Measurements from ENCODE around the gene IBA57. TPM values are rescaled to one million over a fixed set of nuclear protein-coding genes. Genes with fewer than 3 reads are reported as not detected.

Gene IBA57
- total and polyA plus RNA-seq, 7 donors: 2.9 to 14.0 (median 4.8) TPM

DNA sequence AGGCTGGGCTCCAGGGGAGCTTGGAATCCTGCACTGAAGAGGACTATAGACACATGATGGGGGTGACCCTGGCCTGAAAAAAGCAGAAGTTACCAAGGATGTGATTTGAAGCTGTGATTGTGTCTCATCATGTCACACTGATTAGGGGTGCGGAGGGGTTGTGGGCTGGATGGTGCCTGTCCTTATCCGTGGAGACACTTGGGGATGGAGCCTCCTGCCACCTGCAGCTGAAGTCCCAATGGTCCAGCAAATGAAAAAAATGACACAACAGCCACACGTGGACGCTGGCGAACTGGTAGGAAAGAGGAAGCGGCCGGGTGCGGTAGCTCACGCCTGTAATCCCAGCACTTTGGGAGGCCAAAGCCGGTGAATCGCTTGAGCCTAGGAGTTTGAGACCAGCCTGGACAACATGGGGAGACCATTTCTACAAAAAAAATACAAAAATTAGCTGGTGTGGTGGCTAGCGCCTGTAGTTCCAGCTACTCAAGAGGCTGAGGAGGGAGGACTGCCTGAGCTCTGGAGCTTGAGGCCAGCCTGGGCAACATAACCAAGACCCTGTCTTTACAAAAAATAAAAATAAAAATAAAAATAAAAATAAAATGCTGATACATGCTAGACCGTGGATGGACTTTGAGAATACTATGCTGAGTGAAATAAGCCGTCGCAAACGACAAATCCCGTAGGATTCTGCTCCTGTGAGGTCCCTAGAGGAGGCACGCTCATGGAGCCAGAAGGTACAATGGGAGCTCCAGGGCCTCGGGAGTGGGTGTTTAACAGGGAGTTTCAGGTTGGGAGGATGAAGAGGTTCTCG lies 838 bp upstream of the IBA57 start:
- Histone ChIP-seq H3K4me1 (peaks cover 0 to 30% (median 24%) of the 10 kb centered on the region in 4 donors), H3K9me3 (no peaks in the 10 kb centered on the region), H3K4me3 (peak overlapping the region; percentile 33 to 83 (median 78)), H3K27ac (peak overlapping the region; percentile 94 to 100 (median 98)), H3K27me3 (peaks cover 3 to 23% (median 10%) of the 10 kb centered on the region in 3 donors), H3K36me3 (no peaks in the 10 kb centered on the region)
- TF ChIP-seq POLR2AphosphoS5 (IDR thresholded peaks at IDR 0.05): no peak
- no peak for TF ChIP-seq POLR2A (IDR thresholded peaks at IDR 0.05)
- no peak for TF ChIP-seq EP300 (IDR thresholded peaks at IDR 0.05)
- TF ChIP-seq, protein P1, sequence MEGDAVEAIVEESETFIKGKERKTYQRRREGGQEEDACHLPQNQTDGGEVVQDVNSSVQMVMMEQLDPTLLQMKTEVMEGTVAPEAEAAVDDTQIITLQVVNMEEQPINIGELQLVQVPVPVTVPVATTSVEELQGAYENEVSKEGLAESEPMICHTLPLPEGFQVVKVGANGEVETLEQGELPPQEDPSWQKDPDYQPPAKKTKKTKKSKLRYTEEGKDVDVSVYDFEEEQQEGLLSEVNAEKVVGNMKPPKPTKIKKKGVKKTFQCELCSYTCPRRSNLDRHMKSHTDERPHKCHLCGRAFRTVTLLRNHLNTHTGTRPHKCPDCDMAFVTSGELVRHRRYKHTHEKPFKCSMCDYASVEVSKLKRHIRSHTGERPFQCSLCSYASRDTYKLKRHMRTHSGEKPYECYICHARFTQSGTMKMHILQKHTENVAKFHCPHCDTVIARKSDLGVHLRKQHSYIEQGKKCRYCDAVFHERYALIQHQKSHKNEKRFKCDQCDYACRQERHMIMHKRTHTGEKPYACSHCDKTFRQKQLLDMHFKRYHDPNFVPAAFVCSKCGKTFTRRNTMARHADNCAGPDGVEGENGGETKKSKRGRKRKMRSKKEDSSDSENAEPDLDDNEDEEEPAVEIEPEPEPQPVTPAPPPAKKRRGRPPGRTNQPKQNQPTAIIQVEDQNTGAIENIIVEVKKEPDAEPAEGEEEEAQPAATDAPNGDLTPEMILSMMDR (IDR thresholded peaks at IDR 0.05): no peak
- WGBS, 2 donors: 52 to 55% methylated on average over 20 of the region's 20 CpGs
- no peak for DNase-seq
- intact Hi-C loops (cut with DNase I): loop anchor here (1.0 to 10.0 kb wide), 4 partner anchors 9 to 280 kb away; no protein-coding TSS in a partner anchor

DNA sequence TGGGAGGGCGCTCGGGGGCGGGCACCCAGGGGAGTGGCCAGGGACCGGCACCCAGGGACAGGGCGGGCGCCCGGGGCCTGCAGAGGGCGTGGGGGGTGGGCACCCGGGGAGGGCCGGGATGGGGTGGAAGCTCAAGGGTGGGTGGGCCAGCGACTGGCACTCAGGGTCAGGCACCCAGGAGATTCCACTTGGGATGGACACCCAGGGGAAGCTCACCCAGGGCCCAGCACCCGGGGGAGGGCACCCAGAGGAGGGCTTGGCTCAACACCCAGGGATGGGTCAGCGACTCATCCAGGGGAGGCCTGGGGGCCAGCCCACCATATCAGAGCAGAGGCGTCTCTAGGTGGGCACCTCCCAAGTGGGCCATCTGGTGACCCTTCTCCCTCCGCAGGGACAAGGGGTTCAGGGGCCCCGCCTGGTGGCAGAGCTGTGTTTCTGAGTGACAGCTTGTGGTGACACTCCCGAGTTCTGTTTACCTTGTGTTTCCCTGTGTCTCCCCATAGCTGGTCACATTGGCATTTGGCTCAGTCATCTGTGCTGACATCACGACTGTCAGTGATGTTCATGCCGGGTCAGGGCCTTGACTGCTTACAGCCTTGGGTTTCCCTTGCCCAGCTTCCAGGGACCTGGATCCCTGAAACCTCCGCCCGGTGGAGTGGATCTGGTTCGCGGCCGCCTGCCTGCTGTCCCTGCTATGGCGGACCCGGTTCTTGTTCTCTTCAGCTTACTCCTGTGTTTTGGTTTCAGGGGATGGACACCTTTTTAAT lies 749 bp downstream of the IBA57 start:
- TF ChIP-seq POLR2AphosphoS5 (IDR thresholded peaks at IDR 0.05) (peak in 2 of 4 donors; percentile 39 to 85), EP300 (IDR thresholded peaks at IDR 0.05) (no peak), POLR2A (IDR thresholded peaks at IDR 0.05) (peak in 1 of 2 donors; percentile 12)
- TF ChIP-seq, protein P1 (IDR thresholded peaks at IDR 0.05): peak in 3 of 4 experiments; percentile 33 to 41 (median 41)
- WGBS, 2 donors: 7 to 18% methylated on average over 26 of the region's 26 CpGs
- H3K36me3 ChIP-seq: no peaks in the 10 kb centered on the region

DNA sequence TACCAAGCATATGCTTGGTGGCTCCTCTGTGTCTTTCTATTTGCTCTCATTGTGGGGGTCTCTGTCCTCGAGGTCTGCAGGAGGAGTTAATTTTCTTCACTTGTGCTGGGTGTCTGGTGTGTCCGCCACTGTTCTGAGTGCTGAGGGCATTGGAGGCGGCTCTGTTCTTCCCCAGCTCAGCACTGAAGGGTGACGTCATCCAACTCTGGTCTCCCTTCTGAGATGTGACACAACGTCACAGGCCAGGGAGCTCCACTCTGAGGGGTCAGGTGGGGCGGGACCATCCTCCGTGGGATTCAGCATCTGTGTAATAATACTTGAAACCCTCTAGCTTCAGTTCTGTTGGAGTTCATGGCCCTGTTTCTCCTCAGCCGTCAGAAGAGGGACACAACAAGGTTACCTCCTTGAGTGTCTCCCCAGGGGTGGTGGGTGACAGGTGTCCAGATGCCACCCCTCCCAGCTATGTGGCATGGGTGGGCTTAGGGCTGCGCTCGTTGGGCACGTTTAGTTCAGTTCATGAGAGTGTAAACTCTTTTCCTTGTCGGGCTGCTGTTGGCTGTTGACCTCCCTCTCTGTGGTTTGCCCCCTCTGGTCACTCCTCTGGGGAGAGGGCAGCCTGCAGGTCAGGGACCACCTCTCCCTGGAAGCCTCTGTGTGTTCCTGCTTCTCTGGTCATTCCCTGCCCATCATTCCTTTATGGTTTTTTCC lies 3.1 kb downstream of the IBA57 start:
- DNase-seq: no peak
- WGBS, 2 donors: 84 to 88% methylated on average over 12 of the region's 12 CpGs

More for the DNA sequence above, 749 bp downstream of the IBA57 start:
- Histone ChIP-seq H3K4me3 (peak overlapping the region; percentile 69 to 83 (median 78)), H3K27me3 (peaks cover 3 to 23% (median 10%) of the 10 kb centered on the region in 3 donors), H3K9me3 (no peaks in the 10 kb centered on the region), H3K4me1 (peaks cover 0 to 30% (median 24%) of the 10 kb centered on the region in 4 donors), H3K27ac (peak overlapping the region; percentile 94 to 100 (median 98))
- intact Hi-C loops (cut with DNase I): loop anchor here (2.0 to 10.0 kb wide), 4 partner anchors 34 to 282 kb away; partner anchors contain the start of genes ARF1 and C1orf35
- DNase-seq: peak; percentile 87

More for the DNA sequence above, 3.1 kb downstream of the IBA57 start:
- Histone ChIP-seq H3K27ac (no peak overlapping the region), H3K9me3 (no peaks in the 10 kb centered on the region), H3K36me3 (no peaks in the 10 kb centered on the region), H3K4me3 (no peak overlapping the region), H3K27me3 (peaks cover 0 to 6% (median 0%) of the 10 kb centered on the region in 3 donors), H3K4me1 (peaks cover 0 to 20% (median 15%) of the 10 kb centered on the region in 4 donors)
- intact Hi-C loops (cut with DNase I): loop anchor here (5.0 to 10.0 kb wide), 2 partner anchors 36 to 284 kb away; no protein-coding TSS in a partner anchor
- TF ChIP-seq, protein P1 (IDR thresholded peaks at IDR 0.05): no peak
- TF ChIP-seq EP300 (IDR thresholded peaks at IDR 0.05): no peak
- no peak for TF ChIP-seq POLR2A (IDR thresholded peaks at IDR 0.05)
- no peak for TF ChIP-seq POLR2AphosphoS5 (IDR thresholded peaks at IDR 0.05)
